ENCODE data around the gene BAIAP2. TPM values are rescaled to one million over a fixed set of nuclear protein-coding genes. Genes with fewer than 3 reads are reported as not detected.
"Not testable (repeated sequence)": the region's sequence is repeated elsewhere in the genome, so short reads cannot be mapped to it uniquely, and the experiment has no call there.

Gene BAIAP2
- total RNA-seq, 6 experiments from 2014 or later, result 30.8 to 47.4 (median 35.9) TPM

GRCh38 chr17:81148986-81149533 lies 114.1 kb downstream of the BAIAP2 start:
- Mint-ChIP-seq H3K27me3 (ENCODE audit: insufficient read depth) (peaks cover 41% of the 10 kb centered on the region), H3K4me1 (ENCODE audit: low read depth) (no peaks in the 10 kb centered on the region), H3K9me3 (no peaks in the 10 kb centered on the region), H3K36me3 (ENCODE audit: low read depth) (no peaks in the 10 kb centered on the region), H3K27ac (no peak overlapping the region), H3K4me3 (no peak overlapping the region)
- TF ChIP-seq CTCF (IDR thresholded peaks at IDR 0.05), result no peak
- DNase-seq, result no peak

GRCh38 chr17:81150377-81151077 lies 115.6 kb downstream of the BAIAP2 start:
- H3K4me1 Mint-ChIP-seq (ENCODE audit: low read depth), result no peaks in the 10 kb centered on the region
- TF ChIP-seq CTCF (IDR thresholded peaks at IDR 0.05), result no peak
- H3K9me3 Mint-ChIP-seq, result no peaks in the 10 kb centered on the region
- no peak overlapping the region for H3K27ac Mint-ChIP-seq
- H3K27me3 Mint-ChIP-seq (ENCODE audit: insufficient read depth), result peaks cover 37% of the 10 kb centered on the region
- DNase-seq, result no peak
- no peaks in the 10 kb centered on the region for H3K36me3 Mint-ChIP-seq (ENCODE audit: low read depth)
- no peak overlapping the region for H3K4me3 Mint-ChIP-seq

GRCh38 chr17:81151278-81151677 lies 116.3 kb downstream of the BAIAP2 start:
- Mint-ChIP-seq H3K4me1 (ENCODE audit: low read depth) (no peaks in the 10 kb centered on the region), H3K4me3 (no peak overlapping the region), H3K36me3 (ENCODE audit: low read depth) (no peaks in the 10 kb centered on the region), H3K27me3 (ENCODE audit: insufficient read depth) (peaks cover 35% of the 10 kb centered on the region), H3K9me3 (no peaks in the 10 kb centered on the region), H3K27ac (no peak overlapping the region)
- DNase-seq, result no peak
- no peak for TF ChIP-seq CTCF (IDR thresholded peaks at IDR 0.05)

GRCh38 chr17:81152288-81152828 lies 117.4 kb downstream of the BAIAP2 start:
- Mint-ChIP-seq H3K27ac (no peak overlapping the region), H3K36me3 (ENCODE audit: low read depth) (no peaks in the 10 kb centered on the region), H3K4me1 (ENCODE audit: low read depth) (no peaks in the 10 kb centered on the region), H3K4me3 (no peak overlapping the region), H3K27me3 (ENCODE audit: insufficient read depth) (peaks cover 33% of the 10 kb centered on the region), H3K9me3 (no peaks in the 10 kb centered on the region)
- no peak for DNase-seq
- TF ChIP-seq CTCF (IDR thresholded peaks at IDR 0.05), result no peak

GRCh38 chr17:81153340-81153803 lies 118.4 kb downstream of the BAIAP2 start:
- TF ChIP-seq CTCF (IDR thresholded peaks at IDR 0.05), result no peak
- no peak overlapping the region for H3K4me3 Mint-ChIP-seq
- no peak overlapping the region for H3K27ac Mint-ChIP-seq
- DNase-seq, result no peak
- H3K36me3 Mint-ChIP-seq (ENCODE audit: low read depth), result no peaks in the 10 kb centered on the region
- H3K27me3 Mint-ChIP-seq (ENCODE audit: insufficient read depth), result peaks cover 28% of the 10 kb centered on the region
- no peaks in the 10 kb centered on the region for H3K9me3 Mint-ChIP-seq
- H3K4me1 Mint-ChIP-seq (ENCODE audit: low read depth), result no peaks in the 10 kb centered on the region

- H3K4me1 Mint-ChIP-seq (ENCODE audit: low read depth); DNase-seq; H3K9me3 Mint-ChIP-seq; H3K36me3 Mint-ChIP-seq (ENCODE audit: low read depth); H3K27ac Mint-ChIP-seq; H3K4me3 Mint-ChIP-seq: not testable (repeated sequence)
- peaks cover 26% of the 10 kb centered on the region for H3K27me3 Mint-ChIP-seq (ENCODE audit: insufficient read depth)
Measured at GRCh38 chr17:81154016-81154415, 119.1 kb downstream of the BAIAP2 start.
